GM12878 (cell line): ENCODE measurements around the gene KCNS3.

Source experiments
- KDM1A ChIP-seq: fragments of 200-600 bp; sonication (generic); IDR thresholded peaks from 2 replicates; pipeline ENCODE4 v1.6.1; 2016; ENCODE audit warnings: borderline replicate concordance
- POLR2AphosphoS5 ChIP-seq: IDR thresholded peaks from 2 replicates; pipeline ENCODE4 v1.6.1; 2011; ENCODE audit warnings: mild to moderate bottlenecking, low read length, inconsistent platforms

- TF ChIP-seq POLR2AphosphoS5 (no peak), KDM1A (no peak)
These were observed 52.3 kb downstream of the KCNS3 start for GRCh38 chr2:17930773-17931172.
